HK-2 (cell line): ENCODE measurements around the gene CDH26.

Source experiments
- DNase-seq: peaks from one replicate; pipeline ENCODE4 v3.0.0-alpha.2; 2018; ENCODE audit not compliant: unreplicated experiment

The CDH26 gene

GRCh38 chr20:59985164-59985563 is 26.9 kb downstream of the CDH26 start:
- no peak for DNase-seq

DNA sequence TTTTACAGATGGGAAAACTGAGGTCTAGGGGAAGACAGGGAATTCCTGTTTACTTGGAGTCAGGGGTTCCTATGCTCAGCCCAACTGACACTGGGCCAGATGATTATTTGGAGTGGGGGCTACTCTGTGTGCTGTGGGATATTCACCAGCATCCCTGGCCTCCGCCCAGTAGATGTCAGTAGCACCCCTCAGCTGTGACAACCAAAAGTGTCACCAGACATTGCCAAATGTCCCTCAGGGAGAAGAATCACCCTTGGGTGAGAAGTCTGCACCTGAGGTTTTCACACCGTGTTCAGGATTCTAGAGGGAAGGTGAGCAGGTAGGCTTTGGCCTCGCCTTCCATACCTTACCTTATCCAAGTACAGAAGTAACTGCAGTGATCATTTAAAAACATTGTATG is 27.6 kb downstream of the CDH26 start:
- no peak for DNase-seq

- DNase-seq, result no peak
These were observed 28.9 kb downstream of the CDH26 start for GRCh38 chr20:59987135-59987534.

- DNase-seq, result peak; percentile 89
These were observed 29.9 kb downstream of the CDH26 start for GRCh38 chr20:59988141-59988540.

DNA sequence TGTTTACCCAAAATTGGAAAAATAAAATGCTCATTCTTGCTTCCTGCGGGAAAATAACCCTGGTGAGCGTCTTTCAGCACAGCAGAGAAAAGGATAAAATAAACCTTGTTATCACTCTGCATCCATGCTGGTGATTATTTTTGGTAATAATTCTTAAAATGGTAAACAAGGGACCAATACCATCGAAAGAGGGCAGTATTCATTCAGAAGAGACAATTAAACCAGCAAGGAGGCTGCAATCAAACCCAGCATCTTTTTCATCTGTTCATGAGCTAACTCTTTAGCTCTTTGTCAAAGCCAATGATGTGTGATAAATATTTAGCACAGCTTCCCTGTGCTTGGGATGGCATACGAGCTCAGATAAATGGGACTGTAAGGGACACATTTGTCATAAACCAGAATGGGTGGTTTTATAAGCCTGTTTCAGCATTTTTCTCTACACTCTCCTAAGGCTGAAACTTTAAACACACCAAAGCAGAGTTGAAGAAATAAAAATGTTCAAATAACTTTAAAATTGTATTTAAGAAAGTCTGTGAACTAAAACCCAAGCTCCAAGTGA is 34.4 kb downstream of the CDH26 start:
- DNase-seq, result no peak

DNA sequence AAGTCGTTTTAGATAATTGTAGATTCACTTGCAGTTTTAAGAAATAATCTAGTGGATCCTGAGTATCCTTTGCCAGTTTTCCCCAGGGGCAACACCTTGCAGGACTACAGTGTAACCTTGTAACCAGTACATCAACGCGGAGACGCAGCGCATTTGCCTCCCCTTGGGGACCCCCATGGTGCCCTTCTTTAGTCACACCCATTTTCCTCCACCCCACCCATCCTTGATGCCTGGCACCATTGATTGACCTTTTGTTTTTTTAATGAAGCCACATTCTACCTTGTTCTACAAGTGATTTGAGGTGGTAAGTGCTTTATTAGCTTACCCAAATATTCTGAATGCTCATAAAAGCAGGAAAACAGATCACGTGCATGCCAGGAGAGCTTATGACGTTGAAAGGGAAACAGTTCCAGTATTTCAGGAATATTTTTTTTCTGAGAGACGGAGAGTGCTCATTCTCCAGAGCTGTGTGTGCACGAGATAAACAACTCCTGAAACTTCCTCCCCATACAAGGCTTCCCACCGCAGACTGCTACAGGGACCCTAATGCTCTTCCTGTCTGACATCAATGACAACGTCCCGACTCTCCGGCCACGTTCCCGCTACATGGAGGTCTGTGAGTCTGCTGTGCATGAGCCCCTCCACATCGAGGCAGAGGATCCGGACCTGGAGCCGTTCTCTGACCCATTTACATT is 35.7 kb downstream of the CDH26 start:
- no peak for DNase-seq

GRCh38 chr20:59994697-59995122 is 36.5 kb downstream of the CDH26 start:
- no peak for DNase-seq

DNA sequence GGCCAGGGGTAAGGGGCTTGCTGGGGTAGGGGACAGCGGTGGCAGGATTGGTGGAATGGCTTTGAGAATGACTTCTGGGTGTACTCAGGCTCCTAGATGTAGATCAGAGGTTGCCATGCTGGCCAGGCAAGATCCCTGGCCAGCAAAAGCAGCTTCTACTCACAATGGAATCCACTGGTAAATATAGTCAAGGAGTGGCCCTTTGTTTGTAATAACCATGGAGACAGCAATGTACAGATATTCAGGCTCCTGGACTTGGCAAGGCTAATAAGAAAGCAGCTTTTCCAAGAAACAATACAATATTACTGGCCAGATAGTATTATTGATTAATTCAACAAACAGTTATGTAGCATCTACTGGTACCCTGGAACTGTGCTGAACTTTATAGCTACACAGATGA is 37.9 kb downstream of the CDH26 start:
- DNase-seq, result no peak

GRCh38 chr20:59997896-59998295 is 39.7 kb downstream of the CDH26 start:
- DNase-seq, result no peak

DNA sequence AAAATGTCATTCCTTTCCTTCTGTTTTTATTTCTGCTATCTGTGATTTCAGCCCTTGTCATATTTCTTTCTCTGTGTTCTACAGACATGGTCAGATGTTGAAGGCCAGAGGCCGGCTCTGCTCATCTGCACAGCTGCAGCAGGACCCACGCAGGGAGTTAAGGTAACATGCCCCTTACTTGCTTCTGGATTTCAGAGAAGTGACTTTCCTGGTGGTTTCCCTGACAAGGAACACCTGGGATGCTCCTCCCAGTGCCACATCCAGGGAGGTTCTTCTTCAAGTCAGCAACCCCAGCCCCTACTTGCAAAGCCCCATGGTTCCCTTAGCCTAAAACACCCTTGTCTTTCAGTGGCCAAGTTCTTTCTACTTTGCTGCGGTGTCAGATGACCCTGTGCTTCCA is 41.3 kb downstream of the CDH26 start:
- DNase-seq, result no peak

DNA sequence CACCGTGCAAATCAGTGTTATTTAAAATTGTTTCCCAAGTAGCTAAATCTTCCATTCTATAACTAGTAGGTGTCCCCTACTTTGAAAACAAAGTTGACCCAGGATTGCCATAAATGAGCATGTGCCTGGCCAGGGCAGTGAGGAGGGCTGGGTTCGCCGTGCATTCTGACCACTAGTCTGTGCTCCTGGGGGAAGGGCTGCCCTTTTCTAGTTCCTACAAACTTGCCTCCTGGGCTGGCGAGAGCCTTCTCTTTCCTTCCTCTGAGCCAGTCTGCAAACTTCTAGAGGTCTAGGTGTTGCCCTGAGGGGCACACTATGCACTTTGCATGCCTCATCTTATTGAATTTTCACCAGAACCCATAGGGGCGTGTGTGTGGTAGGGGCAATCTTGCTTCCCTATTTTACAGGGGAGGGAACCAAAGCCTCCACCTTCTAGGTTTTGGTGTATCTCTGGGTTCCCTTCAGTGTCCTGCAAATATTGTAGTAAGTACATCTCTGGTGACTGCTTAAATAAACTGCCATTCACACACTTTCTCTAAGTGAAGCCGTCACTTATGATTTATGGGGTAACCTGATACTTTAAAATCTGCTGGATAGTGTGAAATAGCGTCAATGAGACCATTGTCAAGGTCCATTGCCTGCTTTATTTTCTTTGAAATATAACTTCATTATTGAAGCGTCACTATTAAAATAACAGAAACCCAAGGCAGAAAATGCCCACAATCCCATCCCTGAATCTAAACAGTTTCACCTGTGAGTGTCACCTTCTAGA is 42.2 kb downstream of the CDH26 start:
- no peak for DNase-seq

GRCh38 chr20:60001108-60001507 is 42.9 kb downstream of the CDH26 start:
- no peak for DNase-seq

- DNase-seq, result no peak
These were observed 45.6 kb downstream of the CDH26 start for GRCh38 chr20:60003776-60004175.

DNA sequence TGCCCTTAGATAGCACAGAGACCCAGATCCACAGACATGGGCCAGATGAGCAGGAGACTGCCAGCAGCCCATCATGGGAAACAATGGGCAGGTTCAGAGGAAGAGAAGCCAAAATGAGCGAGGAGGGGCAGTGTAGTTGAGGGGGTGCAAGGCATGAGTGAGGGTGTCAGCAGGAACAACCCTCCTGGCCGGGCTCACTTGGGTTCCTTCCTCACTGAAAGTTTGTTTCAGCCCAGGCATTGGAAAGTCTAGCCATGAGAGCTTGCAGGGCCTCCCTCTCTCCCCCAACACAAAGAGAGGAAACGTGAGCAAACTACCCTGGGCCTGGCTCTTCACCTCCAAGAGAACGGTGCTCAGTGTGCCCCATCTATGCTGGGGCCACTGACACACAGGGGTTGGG is 48.0 kb downstream of the CDH26 start:
- no peak for DNase-seq

GRCh38 chr20:60007464-60007863 is 49.2 kb downstream of the CDH26 start:
- DNase-seq, result no peak

DNA sequence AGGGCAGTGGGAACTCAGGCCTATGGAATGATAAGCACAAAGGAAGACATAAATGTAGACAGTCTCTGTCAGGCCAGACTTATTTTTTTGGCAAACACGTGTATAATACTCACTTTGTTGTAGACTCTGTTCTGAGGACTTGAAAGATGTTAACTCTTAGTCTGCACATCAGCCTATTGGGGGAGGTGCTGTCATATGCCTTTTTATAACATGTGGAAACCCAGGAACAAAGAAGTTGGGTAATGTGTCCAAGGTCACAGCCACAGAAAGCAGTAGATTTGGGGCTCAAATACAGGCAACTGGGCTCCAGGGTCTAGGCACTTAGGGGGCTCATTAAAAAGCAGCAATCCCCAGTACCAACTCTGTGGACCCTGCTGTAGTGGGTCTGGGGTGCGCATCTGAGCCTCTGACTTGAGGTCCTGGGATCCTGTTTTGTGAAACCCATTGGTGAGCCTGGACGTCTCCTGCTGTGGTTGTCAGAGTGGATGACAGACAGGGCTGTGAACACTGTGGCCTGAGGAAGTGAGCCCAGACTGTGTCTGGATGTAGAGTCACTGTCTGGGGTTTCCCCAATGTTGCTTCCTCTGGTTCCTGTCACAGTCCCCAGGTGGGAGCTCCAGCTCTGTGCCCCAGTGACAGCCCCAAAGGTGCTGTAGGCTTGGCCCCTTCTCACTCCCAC is 50.0 kb downstream of the CDH26 start:
- DNase-seq, result no peak

GRCh38 chr20:60009318-60009717 is 51.1 kb downstream of the CDH26 start:
- DNase-seq, result no peak

DNA sequence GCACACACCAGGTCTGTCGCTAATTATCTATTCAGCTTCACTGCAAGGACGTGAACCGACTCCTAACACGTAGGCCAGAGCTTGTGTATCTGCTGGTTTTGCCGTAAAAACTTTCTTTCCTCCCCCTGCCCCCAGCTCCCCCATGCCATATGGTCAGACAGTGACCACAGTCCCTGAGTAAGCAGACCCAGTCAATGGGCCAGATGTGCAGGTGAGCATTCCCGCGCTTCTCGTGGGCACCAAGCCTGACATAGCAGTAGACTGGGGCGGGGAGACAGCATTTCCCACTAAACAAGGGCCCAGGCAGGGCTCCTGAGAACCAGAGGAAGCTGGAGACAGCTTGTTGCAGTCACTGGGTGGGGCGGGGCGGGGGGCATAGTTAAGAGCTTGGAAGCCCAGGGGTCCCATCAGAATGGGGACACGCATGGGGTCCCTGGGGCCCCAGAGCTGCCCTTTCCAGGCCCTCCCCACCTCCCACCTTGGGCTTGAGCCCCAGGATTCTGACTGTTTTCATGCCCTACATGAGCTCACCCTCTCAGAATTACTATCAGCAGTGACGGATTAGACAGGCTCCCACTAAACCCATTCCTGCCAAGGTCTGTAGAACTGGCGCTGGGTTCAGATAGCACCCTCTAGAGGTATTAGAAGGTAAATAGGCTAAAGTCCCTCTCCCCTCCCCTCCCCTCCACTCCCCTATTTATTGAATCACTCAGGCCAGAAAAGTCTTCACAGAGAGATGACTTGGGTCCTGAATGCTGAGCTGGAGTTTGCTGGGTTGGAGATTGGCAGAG is 51.8 kb downstream of the CDH26 start:
- DNase-seq, result no peak

GRCh38 chr20:60010689-60011458 is 52.7 kb downstream of the CDH26 start:
- DNase-seq, result no peak

DNA sequence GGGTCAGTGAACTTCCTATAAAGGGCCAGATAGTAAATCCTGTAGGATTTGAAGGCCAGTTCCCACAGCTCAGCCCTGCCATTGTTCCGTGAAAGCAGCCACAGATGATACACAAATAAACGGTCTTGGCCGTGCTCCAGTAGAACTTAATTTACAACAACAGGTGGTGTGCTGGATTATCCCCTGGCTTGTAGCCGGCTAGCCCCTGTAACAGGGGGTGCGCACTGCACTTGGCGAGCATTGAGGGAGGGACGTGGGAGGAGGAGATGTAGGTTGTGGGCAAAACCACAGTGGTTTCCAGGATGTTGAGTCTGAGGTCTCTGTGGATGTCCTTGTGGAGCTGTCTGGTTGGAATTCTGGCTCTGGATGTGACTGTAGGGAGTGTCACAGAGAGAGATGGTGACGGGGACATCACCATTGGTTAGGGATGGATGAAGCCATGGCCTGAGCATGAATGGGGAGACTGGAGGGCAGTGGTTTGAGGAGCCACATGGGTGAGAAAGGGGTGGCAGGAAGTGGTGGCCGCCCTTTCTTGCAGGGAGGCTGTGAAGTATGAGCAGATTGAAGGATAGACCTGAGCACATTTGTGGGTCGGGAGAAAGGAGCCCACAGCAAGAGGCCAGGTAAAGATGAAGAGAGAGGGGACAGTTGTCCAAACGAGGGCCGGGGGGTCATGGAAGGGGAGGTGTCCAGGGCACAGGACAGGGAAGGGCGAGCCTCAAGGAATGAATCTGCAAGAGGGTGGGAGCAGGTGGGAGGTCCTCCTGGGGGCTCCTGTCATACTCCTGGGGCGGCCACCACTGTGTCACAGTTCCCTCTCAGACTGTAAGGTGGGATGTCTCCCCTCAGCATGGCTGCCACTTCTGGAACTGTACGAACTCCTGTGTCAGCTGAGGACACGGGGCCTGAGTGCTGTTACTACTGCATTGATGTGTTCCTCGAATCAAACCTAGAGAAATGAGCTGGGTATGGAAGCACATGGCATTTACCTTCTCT is 53.6 kb downstream of the CDH26 start:
- DNase-seq, result no peak
